Natural killer cell treated with Interleukin-12 subunit alpha and Interleukin-12 subunit beta and Interleukin-15 and Interleukin-18, amount 100 ng/mL, for 72 hours (primary cell): ENCODE measurements around the gene TTC39C. TPM values are rescaled to one million over a fixed set of nuclear protein-coding genes. Genes with fewer than 3 reads are reported as not detected.
"Not testable (repeated sequence)": the region's sequence is repeated elsewhere in the genome, so short reads cannot be mapped to it uniquely, and the experiment has no call there.

Experiments used
- ATAC-seq, 2 donors: fragments of 150-1000 bp; cut with Tn5 transposase in 1 of 2; sonication (Bioruptor Pico), chemical (Tn5 transposase) in 1 of 2; 2 replicates each; pipeline ENCODE4 v1.10.0; 2021
- DNase-seq: peaks from one replicate; pipeline ENCODE4 v3.0.0; 2022; ENCODE audit warnings: low spot score
- H3K27ac Mint-ChIP-seq, 2 donors: 1 replicate in 1 of 2; 2 replicates in 1 of 2; pipeline ENCODE4 v1.8.0; 2022; ENCODE audit warnings: mixed read lengths in 2 of 2, mild to moderate bottlenecking in 1 of 2, moderate library complexity in 1 of 2
- H3K27me3 Mint-ChIP-seq, 2 donors: 1 replicate in 1 of 2; 2 replicates in 1 of 2; pipeline ENCODE4 v1.8.0; 2022; ENCODE audit warnings: mixed read lengths in 2 of 2
- H3K36me3 Mint-ChIP-seq: one replicate; pipeline ENCODE4 v1.8.0; 2022; ENCODE audit warnings: mixed read lengths
- H3K4me1 Mint-ChIP-seq, 2 donors: 1 replicate in 1 of 2; 2 replicates in 1 of 2; pipeline ENCODE4 v1.8.0; 2022; ENCODE audit warnings: low read depth in 2 of 2, mixed read lengths in 2 of 2, mild to moderate bottlenecking in 1 of 2
- H3K4me3 Mint-ChIP-seq: one replicate; pipeline ENCODE4 v1.8.0; 2022; ENCODE audit warnings: mixed read lengths
- H3K9me3 Mint-ChIP-seq: 2 replicates; pipeline ENCODE4 v1.8.0; 2022; ENCODE audit warnings: mixed read lengths
- total RNA-seq, 2 donors: library from RNA; stranded (reverse); gene quantifications; one replicate each; pipeline ENCODE4 v1.2.3, GENCODE V29; 2022

TTC39C gene
- total RNA-seq, 2 donors from 2014 or later, result 54.8 to 69.7 TPM

GRCh38 chr18:24056506-24056905 is 42.0 kb downstream of the TTC39C start:
- Mint-ChIP-seq H3K4me3 (no peak overlapping the region), H3K36me3 (peaks cover 4% of the 10 kb centered on the region), H3K4me1 (peaks cover 52 to 53% of the 10 kb centered on the region in 2 donors), H3K27ac (no peak overlapping the region), H3K27me3 (no peaks in the 10 kb centered on the region), H3K9me3 (no peaks in the 10 kb centered on the region)
- ATAC-seq, result no peak
- no peak for DNase-seq

DNA sequence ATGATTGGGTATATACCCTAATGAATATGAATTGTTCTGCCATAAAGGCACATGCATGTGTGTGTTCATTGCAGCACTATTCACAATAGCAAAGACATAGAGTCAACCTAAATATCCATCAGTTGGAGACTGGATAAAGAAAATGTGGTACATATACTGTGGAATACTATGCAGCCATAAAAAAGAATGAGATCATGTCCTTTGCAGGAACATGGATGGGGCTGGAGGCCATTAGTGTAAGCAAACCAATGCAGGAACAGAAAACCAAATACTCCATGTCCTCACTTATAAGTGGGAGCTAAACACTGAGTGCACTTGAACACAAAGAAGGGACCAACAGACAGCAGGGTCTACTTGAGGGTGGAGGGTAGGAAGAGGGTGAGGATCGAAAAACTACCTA is 43.2 kb downstream of the TTC39C start:
- no peak for DNase-seq
- Mint-ChIP-seq H3K4me3 (no peak overlapping the region), H3K27ac (no peak overlapping the region), H3K27me3 (no peaks in the 10 kb centered on the region), H3K9me3 (no peaks in the 10 kb centered on the region), H3K36me3 (peaks cover 4% of the 10 kb centered on the region), H3K4me1 (peaks cover 50 to 54% of the 10 kb centered on the region in 2 donors)
- no peak for ATAC-seq

DNA sequence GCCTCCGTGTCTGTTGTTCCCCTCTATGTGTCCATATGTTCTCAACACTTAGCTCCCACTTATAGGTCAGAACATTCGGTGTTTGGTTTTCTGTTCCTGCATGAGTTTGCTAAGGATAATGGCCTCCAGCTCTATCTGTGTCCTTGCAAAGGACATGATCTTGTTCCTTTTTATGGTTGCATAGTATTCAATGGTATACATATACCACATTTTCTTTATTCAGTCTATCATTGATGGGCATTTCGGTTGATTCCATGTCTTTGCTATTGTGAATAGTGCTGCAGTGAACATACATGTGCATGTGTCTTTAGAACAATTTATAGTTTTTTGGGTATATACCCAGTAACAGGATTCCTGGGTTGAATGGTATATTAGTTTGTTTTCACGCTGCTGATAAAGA is 44.8 kb downstream of the TTC39C start:
- H3K4me3 Mint-ChIP-seq, H3K36me3 Mint-ChIP-seq, ATAC-seq, DNase-seq, H3K9me3 Mint-ChIP-seq, H3K27me3 Mint-ChIP-seq: not testable (repeated sequence)
- Mint-ChIP-seq H3K4me1 (peaks cover 37 to 46% of the 10 kb centered on the region in 2 donors), H3K27ac (peak overlapping the region in 1 of 2 donors; percentile 9)

GRCh38 chr18:24060644-24061043 is 46.1 kb downstream of the TTC39C start:
- Mint-ChIP-seq H3K27ac (no peak overlapping the region), H3K36me3 (no peaks in the 10 kb centered on the region), H3K27me3 (no peaks in the 10 kb centered on the region), H3K4me1 (peaks cover 37 to 43% of the 10 kb centered on the region in 2 donors), H3K9me3 (no peaks in the 10 kb centered on the region), H3K4me3 (no peak overlapping the region)
- no peak for ATAC-seq
- DNase-seq, result no peak

DNA sequence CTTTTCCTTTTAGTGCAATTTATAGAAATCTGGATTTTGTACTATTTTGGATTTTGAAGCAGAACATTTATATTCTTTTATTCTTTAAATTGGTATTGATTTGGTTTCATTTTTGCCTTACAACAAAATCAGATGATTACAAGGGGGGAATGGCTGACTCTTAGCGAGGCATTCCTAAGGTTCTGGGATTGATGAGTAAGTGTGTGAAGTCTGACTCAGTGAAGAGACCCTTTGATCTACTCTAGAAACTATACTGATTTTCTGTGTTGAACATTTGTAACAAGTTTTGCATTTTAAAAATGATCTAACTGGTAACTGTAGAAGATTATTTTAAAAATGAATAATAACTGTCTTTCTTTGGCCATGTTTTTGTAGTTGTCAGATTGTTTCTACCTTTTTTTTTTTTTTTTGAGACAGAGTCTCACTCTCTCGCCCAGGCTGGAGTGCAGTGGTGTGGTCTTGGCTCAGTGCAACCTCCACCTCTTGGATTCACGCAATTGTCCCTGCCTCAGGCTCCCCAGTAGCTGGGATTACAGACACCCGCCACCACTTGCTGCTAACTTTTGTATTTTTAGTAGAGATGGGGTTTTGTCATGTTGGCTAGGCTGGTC is 48.7 kb downstream of the TTC39C start:
- no peaks in the 10 kb centered on the region for H3K9me3 Mint-ChIP-seq
- no peak for ATAC-seq
- H3K36me3 Mint-ChIP-seq, result peaks cover 14% of the 10 kb centered on the region
- H3K27me3 Mint-ChIP-seq, result no peaks in the 10 kb centered on the region
- peaks cover 35 to 50% of the 10 kb centered on the region in 2 donors for H3K4me1 Mint-ChIP-seq
- no peak for DNase-seq
- no peak overlapping the region for H3K27ac Mint-ChIP-seq
- H3K4me3 Mint-ChIP-seq, result no peak overlapping the region

DNA sequence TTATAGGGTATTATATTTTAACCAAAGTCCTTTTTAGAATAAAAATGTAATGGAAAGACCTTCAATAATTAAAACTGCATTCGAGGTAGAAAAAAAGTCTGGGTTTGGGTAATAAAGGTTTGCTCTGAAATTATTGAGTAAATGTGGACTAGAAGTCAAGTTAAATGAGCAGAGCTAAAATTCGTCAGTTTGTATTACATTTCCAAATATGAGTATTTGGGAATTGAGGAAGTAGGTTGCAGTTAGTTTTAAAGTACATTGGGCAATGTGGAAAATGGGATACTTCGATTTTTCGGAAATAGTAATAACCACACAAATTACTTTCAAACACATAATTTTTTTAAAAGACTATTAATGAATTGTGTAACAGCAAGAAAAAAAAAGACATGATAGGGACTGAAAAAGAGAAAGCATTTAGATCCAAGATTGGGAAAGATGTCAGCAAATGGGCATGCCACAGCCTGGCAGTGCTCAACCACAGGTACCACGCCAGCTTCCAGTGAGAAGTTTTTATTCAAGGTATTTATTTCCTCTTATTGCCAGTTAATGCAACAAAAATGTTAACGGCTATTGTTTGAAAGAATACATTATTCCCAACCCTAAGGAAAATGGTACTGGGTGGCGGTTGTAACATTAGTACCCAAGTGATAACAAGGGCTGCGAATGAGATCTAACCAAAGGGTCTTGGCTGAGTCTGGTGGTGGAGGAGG is 50.0 kb downstream of the TTC39C start:
- Mint-ChIP-seq H3K27me3 (no peaks in the 10 kb centered on the region), H3K9me3 (no peaks in the 10 kb centered on the region), H3K4me3 (no peak overlapping the region), H3K36me3 (peaks cover 14% of the 10 kb centered on the region), H3K4me1 (peaks cover 31 to 47% of the 10 kb centered on the region in 2 donors), H3K27ac (peak overlapping the region; percentile 22 to 45)
- ATAC-seq, result no peak
- no peak for DNase-seq

DNA sequence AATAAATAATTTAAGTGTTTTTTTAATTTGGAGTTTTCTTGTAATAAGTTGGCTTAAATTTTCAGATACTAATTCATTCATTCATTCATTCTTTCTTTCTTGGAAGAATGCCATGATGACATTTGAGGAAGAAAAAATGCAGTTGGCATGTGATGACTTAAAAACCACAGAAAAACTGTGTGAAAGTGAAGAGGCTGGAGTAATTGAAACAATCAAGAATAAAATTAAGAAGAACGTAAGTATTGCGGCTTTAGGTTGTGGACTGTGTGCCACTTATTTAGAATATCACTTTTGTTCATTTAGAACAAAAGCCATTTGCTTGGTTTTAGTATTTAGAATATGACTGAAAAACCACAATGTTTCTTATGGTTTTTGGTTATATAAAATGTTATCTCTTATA is 51.4 kb downstream of the TTC39C start:
- peaks cover 20% of the 10 kb centered on the region for H3K36me3 Mint-ChIP-seq
- no peaks in the 10 kb centered on the region for H3K27me3 Mint-ChIP-seq
- no peak for ATAC-seq
- no peak overlapping the region for H3K27ac Mint-ChIP-seq
- no peak for DNase-seq
- no peak overlapping the region for H3K4me3 Mint-ChIP-seq
- H3K4me1 Mint-ChIP-seq, result peaks cover 32 to 43% of the 10 kb centered on the region in 2 donors
- no peaks in the 10 kb centered on the region for H3K9me3 Mint-ChIP-seq

GRCh38 chr18:24068945-24069693 is 54.6 kb downstream of the TTC39C start:
- Mint-ChIP-seq H3K9me3 (peaks cover under 1% of the 10 kb centered on the region), H3K36me3 (peaks cover 31% of the 10 kb centered on the region), H3K4me3 (no peak overlapping the region), H3K27me3 (no peaks in the 10 kb centered on the region), H3K27ac (no peak overlapping the region), H3K4me1 (peaks cover 21 to 38% of the 10 kb centered on the region in 2 donors)
- DNase-seq, result no peak
- no peak for ATAC-seq

DNA sequence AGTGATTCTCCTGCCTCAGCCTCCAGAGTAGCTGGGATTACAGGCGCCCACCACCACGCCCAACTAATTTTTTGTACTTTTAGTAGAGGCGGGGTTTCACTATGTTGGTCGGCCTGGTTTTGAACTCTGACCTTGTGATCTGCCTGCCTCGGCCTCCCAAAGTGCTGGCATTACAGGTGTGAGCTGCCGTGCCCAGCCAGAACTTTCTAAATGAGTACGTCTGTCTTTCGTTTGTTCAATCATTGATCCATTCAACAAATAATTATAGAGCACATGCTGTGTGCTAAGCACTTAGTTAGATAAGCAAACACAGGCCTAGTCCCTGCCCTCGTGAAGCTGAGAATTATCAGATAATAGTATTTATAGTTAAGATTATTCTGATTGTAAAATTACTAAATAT is 56.5 kb downstream of the TTC39C start:
- H3K4me3 Mint-ChIP-seq, result no peak overlapping the region
- H3K27me3 Mint-ChIP-seq, result no peaks in the 10 kb centered on the region
- no peak for ATAC-seq
- peaks cover 17 to 27% of the 10 kb centered on the region in 2 donors for H3K4me1 Mint-ChIP-seq
- peaks cover 36% of the 10 kb centered on the region for H3K36me3 Mint-ChIP-seq
- H3K27ac Mint-ChIP-seq, result no peak overlapping the region
- no peak for DNase-seq
- peaks cover 4% of the 10 kb centered on the region for H3K9me3 Mint-ChIP-seq

DNA sequence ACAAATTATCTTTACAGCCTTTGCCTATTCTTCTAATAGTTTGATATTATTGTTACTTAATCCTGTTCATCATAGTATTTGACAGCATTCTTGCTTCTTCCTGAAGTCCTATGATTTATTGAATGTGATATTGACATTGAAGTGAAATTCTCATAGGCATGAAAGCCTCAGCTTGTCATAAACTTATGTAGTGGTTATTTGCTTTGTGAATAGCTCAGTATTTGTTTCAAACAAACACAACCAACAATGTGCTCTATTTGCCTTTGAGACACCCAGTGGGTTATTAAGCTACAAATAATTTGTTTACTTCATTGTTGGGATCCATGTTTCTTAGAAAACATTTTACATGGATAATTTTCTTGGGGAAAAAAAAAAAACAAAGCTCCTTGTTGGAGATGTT is 57.2 kb downstream of the TTC39C start:
- DNase-seq, result no peak
- Mint-ChIP-seq H3K36me3 (peaks cover 34% of the 10 kb centered on the region), H3K4me3 (no peak overlapping the region), H3K27me3 (no peaks in the 10 kb centered on the region), H3K27ac (no peak overlapping the region), H3K9me3 (peaks cover 4% of the 10 kb centered on the region), H3K4me1 (peaks cover 25 to 30% of the 10 kb centered on the region in 2 donors)
- no peak for ATAC-seq

GRCh38 chr18:24072743-24073142 is 58.2 kb downstream of the TTC39C start:
- Mint-ChIP-seq H3K9me3 (peaks cover 4% of the 10 kb centered on the region), H3K27ac (no peak overlapping the region), H3K4me1 (peaks cover 24 to 33% of the 10 kb centered on the region in 2 donors), H3K27me3 (no peaks in the 10 kb centered on the region), H3K4me3 (no peak overlapping the region), H3K36me3 (peaks cover 26% of the 10 kb centered on the region)
- DNase-seq (no peak), ATAC-seq (no peak)

DNA sequence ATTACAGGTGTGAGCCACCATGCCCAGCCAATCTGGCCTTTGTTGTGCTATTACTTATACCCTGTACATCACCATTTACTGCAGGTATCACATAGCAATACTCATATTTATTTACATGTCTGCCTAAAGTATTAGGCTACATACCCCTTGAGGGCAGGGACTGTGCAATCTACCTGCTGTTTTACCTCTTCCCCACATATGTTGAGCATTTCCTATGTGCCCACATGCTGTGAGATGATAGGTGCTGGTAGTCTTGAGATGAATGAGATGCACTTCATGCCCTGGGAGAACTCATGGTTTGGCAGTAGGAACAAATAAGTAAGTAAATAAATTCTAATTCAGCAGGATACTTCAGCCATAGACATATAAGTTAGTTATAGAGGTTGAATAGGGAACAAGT is 59.2 kb downstream of the TTC39C start:
- peaks cover 4% of the 10 kb centered on the region for H3K9me3 Mint-ChIP-seq
- H3K4me3 Mint-ChIP-seq, result no peak overlapping the region
- peak overlapping the region in 1 of 2 donors; percentile 49 for H3K27ac Mint-ChIP-seq
- H3K4me1 Mint-ChIP-seq, result peaks cover 25 to 29% of the 10 kb centered on the region in 2 donors
- no peak for ATAC-seq
- DNase-seq, result no peak
- peaks cover 22% of the 10 kb centered on the region for H3K36me3 Mint-ChIP-seq
- H3K27me3 Mint-ChIP-seq, result no peaks in the 10 kb centered on the region

DNA sequence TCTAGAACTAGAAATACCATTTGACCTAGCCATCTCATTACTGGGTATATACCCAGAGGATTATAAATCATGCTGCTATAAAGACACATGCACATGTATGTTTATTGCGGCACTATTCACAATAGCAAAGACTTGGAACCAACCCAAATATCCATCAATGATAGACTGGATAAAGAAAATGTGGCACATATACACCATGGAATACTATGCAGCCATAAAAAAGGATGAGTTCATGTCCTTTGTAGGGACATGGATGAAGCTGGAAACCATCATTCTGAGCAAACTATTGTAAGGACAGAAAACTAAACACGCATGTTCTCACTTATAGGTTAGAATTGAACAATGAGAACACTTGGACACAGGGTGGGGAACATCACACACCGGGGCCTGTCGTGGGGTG is 60.2 kb downstream of the TTC39C start:
- H3K9me3 Mint-ChIP-seq, H3K27me3 Mint-ChIP-seq, H3K27ac Mint-ChIP-seq, DNase-seq, ATAC-seq, H3K4me3 Mint-ChIP-seq: not testable (repeated sequence)
- peaks cover 29% of the 10 kb centered on the region in 2 donors for H3K4me1 Mint-ChIP-seq
- H3K36me3 Mint-ChIP-seq, result peaks cover 22% of the 10 kb centered on the region
